GM12892 (cell line): Measurements from ENCODE around the gene ANKRD27.

ENCODE experiments used
- POLR2A ChIP-seq: IDR thresholded peaks from 2 replicates; pipeline ENCODE4 v1.6.1; 2011; ENCODE audit warnings: low read depth, low read length, control low read depth
- POLR2AphosphoS5 ChIP-seq: IDR thresholded peaks from 2 replicates; pipeline ENCODE4 v1.6.1; 2011; ENCODE audit warnings: low read depth, low read length, control low read depth

GRCh38 chr19:32666084-32666483 is 8.9 kb downstream of the ANKRD27 start:
- TF ChIP-seq POLR2AphosphoS5 (no peak), POLR2A (no peak)
